ENCODE measurements around the gene SLC6A17.
A peak's percentile ranks its signal among the peaks of the same experiment; 100 is the strongest.

Gene SLC6A17

GRCh38 chr1:110239441-110240430 lies 89.4 kb downstream of the SLC6A17 start:
- DNase-seq (ENCODE audit: low read depth in 3 of 3): no peak

GRCh38 chr1:110240476-110241210 lies 90.3 kb downstream of the SLC6A17 start:
- no peak for DNase-seq (ENCODE audit: low read depth in 3 of 3)

DNA sequence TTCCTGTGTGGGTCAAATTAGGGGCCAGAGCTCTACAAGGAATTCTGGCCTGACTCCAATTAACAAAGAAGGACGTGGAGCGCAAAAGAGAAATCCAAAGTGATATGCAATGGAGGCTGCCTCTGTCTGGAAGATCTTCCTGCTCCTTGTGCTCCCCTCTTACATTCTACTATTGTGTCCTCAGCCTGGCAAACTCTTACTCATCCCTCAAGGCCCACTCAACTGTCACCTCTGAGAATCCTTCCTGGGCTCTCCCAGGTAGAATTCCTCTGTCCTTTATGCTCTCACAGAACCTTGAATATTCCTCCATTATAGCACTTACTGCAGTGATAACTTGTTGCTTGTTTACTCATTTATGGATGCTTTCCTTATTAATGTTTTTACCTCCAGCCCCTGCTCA lies 91.2 kb downstream of the SLC6A17 start:
- no peak for DNase-seq (ENCODE audit: low read depth in 3 of 3)

DNA sequence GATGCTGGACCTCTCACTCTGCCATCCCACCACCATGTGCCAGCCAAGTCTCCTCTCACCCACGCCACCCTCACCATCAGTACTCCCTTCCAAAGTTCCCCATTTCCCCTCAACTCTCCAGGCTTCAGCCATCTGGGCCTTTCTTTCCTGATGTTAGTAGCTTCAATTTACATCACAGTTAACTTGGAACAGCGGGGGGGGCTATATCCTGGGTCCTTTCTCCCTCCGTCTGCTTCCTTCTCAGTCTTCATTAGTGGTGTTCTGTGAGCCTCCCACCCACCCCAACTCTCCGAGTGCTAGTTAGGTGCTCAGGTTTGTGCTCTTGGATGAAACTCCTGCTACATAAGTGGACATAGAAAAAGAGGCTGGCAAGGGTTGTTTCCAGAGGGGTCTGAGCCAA lies 91.8 kb downstream of the SLC6A17 start:
- no peak for DNase-seq (ENCODE audit: low read depth in 3 of 3)

DNA sequence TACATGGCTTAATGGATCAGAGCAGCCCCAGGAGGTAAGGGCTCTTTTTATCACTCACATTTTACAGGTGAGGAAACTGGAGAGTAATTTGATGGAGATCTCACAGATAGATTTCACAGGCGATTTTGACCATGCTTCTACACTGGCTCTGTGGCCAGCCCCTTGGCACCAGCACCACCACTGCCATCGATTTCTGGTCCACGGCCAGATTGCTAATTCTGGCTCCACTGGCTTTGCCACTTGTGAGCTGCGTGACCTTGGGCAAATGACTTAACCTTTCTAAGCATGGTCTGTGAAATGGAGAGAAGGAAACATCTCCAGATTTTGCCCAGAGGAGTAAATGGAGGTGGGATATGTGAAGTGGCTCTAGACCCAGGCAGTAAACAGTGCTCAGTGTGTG lies 92.4 kb downstream of the SLC6A17 start:
- DNase-seq (ENCODE audit: low read depth in 3 of 3): no peak

DNA sequence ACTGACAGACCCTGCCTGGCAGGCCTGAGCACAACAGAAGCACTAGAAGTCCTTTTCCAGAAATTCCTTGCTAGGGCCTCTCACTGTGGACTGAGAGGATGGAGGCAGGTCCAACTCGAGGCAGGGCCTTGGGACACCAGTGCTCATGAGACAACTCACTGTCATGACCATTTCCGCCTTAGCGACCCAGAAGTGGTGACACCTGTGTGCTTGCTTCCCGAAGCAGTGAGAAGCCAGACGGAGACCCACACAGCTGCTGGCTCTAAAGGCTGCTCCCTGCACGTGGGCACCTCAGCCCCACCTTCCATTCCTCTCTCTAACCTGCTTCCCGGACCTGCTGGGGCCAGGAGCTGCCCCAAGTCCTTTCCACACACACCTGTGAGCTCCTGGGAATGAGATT lies 92.9 kb downstream of the SLC6A17 start:
- no peak for DNase-seq (ENCODE audit: low read depth in 3 of 3)

GRCh38 chr1:110243574-110243973 lies 93.3 kb downstream of the SLC6A17 start:
- peak in 1 of 3 experiments; percentile 14 for DNase-seq (ENCODE audit: low read depth in 3 of 3)

DNA sequence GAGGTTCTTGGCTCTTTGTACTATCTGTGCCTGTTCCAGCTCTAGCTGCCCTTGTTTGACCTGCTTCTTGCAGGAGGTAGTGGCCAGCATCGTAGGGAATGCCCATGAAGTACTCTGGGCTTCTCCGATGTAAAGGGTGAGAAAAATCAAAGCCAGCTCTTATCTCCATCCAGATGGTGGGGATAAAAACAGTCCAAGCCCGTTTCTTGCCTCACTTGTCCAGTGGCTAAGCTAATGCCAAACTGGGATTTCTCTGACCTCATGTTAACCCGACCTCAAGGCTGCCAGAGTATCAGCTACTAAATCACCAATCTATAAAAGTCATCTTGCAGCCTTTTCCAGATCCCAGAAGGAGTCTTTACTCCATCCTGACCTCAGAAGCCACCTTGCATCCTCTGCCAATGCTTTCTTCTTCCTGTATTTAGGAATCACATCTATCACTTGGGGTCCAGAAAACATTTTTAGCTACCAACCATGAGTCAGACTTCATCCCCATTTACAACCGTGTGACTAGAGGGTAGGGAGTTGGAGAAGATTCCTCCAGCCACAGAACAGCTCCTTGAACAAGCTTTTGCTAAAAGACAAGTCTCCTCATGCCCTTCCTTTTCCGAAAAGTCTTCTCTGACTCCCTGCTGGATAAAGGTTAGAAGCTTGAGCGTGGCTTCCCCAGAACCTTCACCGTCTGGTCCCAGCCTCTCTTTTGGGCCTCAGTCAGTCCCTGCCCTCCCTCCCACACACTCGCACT lies 95.8 kb downstream of the SLC6A17 start:
- DNase-seq (ENCODE audit: low read depth in 3 of 3): no peak

GRCh38 chr1:110248746-110249145 lies 98.5 kb downstream of the SLC6A17 start:
- no peak for DNase-seq (ENCODE audit: low read depth in 3 of 3)

DNA sequence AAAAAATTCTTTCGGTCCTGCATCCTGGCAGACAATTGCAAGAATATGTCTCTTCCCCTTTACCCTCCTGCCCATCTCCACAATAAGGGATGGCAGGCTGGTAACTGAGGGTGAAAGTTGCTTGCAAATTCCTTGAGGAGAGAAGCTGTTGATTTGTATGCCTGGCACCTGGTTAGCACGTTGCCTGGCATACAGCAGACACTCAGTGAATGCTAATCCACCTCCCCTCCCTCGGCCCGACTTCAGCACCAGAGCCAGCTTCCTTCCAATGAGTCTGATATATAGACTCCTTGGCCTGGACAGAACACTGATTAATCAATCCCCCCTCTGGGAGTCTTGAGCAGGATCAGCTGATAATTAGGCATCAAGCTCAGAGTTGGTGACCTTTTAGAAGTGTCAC lies 99.0 kb downstream of the SLC6A17 start:
- DNase-seq (ENCODE audit: low read depth in 3 of 3): no peak

DNA sequence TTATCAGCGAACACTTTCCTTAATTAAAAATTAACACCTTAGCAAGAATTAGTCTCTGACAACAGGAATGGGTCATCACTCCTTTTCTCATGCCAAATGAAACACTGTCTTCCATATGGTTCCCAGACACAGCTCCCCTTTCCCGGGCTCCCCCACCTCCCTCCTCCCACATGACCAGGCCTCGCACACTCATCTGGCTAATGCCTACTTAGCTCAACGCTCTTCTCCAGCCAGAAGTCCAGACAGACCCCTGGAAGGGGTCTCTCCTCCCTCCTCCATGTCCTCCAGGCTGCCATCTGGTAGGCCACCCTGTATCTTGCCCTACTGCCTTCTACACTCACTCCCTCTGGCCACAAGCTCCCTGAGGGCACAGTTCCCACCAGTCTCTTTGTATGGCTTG lies 99.7 kb downstream of the SLC6A17 start:
- DNase-seq (ENCODE audit: low read depth in 3 of 3): no peak

DNA sequence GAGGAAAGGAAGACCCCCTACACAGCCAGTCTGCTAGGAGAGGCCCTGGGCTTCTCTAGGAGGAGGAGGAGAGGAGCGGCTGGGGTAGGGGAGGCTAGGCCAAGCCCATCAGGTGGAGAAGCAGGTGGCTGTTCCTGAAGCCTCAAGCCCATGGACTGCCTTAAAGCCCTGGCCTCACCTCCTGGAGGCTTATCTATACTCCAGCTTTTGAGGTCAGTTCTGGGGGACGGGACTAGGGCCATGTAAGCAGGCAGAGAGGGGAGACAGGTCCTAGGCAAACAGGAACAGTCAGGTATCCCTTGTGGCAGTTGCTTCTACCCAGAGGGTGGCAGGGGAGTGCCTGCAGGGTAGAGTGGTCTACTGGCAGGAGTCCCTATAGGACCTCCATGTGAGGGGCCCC lies 100.5 kb downstream of the SLC6A17 start:
- DNase-seq (ENCODE audit: low read depth in 3 of 3): no peak
